Neural cell (in vitro differentiated cells): Measurements from ENCODE around the gene RRBP1.

ENCODE experiments used
- EZH2 ChIP-seq: fragments of 200-600, 300-800 bp; shearing (Covaris generic), sonication (generic); IDR thresholded peaks from 2 replicates; pipeline ENCODE4 v1.6.1; 2014; ENCODE audit warnings: antibody characterized with exemption, low read length, borderline replicate concordance, mild to moderate bottlenecking; ENCODE audit not compliant: insufficient read depth, poor library complexity, severe bottlenecking
- TF ChIP-seq, protein P1 (sequence below): IDR thresholded peaks from 2 replicates; pipeline ENCODE4 v1.6.1; 2012; ENCODE audit warnings: borderline replicate concordance

DNA sequence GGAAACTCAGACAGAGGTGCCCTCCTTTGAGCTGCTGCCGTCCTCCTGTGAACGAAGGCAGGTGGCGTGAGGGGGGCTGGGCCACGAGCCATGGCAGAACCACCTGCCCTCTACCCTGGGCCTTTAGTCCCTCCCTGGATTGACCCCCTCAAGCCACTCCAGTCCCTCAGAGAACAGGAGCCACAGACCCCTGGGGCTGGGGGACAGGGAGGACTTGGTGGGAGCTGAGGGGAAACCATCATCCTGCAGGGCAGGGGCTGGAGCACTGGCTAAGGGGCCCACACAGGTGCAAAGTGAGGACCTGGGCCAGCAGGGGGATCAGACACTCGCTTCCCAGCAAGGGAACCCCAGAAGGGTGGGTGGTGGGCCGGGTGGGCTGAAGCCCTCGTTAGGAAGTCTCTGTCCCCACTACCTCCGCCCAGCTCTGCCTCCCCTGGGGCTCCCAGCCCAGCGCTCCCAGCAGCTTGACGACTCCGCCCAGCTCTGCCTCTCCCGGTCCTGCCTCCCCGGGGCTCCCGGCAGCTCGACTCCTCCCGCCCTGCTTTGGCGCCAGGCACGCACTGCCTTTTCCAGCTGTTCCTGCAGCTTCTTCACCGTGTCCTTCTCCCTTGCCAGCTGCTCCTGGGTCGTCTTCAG is 67.7 kb downstream of the RRBP1 start:
- no peak for TF ChIP-seq EZH2
- TF ChIP-seq, protein P1, sequence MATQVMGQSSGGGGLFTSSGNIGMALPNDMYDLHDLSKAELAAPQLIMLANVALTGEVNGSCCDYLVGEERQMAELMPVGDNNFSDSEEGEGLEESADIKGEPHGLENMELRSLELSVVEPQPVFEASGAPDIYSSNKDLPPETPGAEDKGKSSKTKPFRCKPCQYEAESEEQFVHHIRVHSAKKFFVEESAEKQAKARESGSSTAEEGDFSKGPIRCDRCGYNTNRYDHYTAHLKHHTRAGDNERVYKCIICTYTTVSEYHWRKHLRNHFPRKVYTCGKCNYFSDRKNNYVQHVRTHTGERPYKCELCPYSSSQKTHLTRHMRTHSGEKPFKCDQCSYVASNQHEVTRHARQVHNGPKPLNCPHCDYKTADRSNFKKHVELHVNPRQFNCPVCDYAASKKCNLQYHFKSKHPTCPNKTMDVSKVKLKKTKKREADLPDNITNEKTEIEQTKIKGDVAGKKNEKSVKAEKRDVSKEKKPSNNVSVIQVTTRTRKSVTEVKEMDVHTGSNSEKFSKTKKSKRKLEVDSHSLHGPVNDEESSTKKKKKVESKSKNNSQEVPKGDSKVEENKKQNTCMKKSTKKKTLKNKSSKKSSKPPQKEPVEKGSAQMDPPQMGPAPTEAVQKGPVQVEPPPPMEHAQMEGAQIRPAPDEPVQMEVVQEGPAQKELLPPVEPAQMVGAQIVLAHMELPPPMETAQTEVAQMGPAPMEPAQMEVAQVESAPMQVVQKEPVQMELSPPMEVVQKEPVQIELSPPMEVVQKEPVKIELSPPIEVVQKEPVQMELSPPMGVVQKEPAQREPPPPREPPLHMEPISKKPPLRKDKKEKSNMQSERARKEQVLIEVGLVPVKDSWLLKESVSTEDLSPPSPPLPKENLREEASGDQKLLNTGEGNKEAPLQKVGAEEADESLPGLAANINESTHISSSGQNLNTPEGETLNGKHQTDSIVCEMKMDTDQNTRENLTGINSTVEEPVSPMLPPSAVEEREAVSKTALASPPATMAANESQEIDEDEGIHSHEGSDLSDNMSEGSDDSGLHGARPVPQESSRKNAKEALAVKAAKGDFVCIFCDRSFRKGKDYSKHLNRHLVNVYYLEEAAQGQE = no peak
